COLO829 (cell line): Measurements from ENCODE around the gene ACSM6.
"Not testable (repeated sequence)": the region's sequence is repeated elsewhere in the genome, so short reads cannot be mapped to it uniquely, and the experiment has no call there.

Experiments used
- DNase-seq: peaks from one replicate; pipeline ENCODE4 v3.0.0; 2012; ENCODE audit warnings: low spot score

ACSM6 gene, protein sequence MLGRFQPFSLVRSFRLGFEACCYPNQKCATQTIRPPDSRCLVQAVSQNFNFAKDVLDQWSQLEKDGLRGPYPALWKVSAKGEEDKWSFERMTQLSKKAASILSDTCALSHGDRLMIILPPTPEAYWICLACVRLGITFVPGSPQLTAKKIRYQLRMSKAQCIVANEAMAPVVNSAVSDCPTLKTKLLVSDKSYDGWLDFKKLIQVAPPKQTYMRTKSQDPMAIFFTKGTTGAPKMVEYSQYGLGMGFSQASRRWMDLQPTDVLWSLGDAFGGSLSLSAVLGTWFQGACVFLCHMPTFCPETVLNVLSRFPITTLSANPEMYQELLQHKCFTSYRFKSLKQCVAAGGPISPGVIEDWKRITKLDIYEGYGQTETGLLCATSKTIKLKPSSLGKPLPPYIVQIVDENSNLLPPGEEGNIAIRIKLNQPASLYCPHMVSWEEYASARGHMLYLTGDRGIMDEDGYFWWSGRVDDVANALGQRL

DNA sequence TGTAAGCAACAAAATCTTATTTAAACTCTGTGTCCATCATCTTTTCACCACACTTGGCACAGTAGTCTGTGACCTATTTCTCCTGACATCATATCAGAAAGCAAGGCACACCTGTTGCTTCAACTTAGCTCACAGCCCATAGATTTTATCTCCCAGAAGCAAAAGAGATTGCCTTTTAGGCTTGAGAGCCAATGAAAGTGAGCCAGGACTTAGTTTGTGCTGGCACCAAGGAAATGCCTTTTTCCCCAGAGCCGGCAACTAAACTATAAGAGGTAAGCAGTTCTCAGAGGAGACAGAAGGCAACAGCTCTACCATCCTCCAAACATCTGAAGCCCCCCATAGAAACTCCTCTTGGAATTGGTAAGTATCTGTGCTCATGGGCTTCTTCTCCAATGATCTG, at the start of gene ACSM6:
ACSM6 (plus strand) TSS at position 295 of the 400 bp plus-strand sequence. CDS start 248 bp downstream, outside the sequence.
- DNase-seq = no peak

DNA sequence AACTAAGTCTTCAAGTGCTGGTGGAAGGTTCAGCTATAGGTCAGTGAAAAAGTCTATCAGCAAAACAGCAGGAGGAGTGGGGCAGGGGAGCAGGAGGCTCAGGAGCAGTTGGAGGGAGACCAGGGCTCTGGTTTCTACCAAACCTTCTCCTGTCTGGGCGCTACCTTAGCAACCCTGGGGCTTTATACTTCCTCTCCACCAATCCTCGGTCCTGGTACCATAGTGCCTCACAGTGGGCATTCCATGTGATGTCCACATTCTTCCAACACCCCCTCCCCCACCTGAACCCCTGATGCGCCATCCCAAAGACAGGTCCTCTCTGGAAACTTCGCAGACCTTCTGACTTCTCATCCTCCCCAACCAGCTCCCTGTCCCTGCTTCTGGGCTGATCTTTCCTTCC, 25.3 kb upstream of the ACSM6 start:
- no peak for DNase-seq

DNA sequence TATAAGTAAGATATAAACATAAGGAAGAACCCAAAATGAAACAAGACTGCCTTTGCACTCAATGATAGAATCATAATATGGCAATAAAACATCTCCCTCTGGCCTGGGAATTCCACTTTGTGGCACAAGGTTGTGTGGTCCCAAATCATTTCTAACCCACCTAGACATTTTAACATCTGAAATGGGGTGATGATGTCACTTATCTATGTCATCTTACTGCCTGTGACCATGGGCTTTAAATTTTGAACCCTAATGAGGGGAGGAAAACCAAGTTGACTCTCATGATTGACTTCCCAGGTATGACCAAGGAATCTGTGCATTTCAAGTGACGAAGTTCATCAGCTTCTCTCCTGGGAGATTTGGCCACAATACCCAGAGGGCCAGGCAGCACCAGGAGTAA, 24.5 kb upstream of the ACSM6 start:
- DNase-seq = no peak

DNA sequence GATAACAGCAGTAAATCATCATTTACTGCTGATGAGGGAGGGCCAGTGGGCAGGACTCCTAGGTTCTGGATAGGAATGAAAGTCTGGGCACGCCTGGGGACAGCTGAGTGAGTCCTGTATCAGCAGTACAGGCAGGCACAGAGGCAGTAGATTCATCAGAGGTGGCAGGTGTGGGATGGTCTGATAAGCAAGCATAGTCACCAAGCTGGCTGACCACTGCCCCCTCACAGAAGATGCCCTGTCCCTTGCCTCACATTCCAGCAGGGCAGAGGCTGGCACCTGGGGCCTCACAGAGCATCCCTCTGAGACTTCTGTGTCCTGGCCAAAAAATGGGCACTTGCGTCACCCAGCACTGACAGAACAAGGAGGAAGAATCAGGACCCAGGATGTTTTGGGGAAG, 23.2 kb upstream of the ACSM6 start:
- no peak for DNase-seq

DNA sequence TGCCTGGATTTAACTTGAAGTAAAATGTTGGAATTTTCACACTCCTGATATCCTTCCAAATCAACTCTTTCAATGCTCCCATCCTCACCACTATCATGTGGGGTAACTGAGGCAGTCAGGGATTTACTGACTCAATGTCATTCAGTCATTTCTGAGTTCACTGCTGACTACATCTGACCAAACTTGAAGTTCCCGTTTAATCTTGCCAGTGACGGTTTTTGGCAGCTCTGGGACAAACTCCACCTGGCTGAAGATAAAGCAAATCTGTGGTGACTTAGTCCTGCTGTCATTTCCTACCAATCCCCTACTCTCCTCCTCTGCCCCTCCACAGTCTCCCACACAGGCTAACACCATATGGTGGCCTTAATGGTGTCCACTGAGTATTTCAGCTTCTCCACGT, 22.7 kb upstream of the ACSM6 start:
- DNase-seq = no peak

DNA sequence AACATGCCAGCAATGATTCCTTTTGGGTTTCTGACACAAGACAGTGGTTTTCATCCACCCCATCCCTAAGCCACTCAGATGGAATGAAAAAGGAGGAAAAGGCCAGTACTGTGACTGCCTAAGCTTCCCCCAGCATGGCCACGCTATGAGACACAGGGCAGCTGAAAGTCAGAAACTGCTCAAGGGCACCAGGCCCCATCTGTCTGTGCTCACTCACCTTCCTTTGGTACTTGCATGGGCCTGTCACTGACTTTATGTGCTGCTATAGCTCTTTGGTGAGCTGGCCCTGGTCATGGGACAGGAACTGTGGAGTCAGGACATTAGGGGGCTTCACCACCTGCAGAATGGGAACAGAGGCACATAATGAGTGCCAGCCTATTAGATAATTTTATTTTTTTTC, 21.2 kb upstream of the ACSM6 start:
- no peak for DNase-seq

DNA sequence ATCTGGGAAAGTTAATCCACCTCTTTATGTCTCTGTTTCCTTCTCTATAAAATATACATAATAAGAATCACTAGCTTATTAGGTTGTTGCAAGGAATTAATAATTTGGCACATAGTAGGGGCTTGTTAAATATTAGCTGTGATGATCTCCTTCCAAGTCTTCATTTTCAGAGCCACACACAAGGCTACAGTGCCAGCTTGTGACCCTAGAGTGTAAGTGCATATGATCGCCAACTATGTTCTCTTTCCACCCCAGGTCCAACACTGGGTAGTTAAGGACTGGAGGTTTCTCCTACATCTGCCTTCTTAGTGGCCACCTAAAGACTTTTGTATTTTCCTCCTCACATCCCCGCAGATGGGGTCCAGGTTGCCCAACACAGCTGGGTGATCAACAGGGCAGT, 17.9 kb upstream of the ACSM6 start:
- DNase-seq = no peak

DNA sequence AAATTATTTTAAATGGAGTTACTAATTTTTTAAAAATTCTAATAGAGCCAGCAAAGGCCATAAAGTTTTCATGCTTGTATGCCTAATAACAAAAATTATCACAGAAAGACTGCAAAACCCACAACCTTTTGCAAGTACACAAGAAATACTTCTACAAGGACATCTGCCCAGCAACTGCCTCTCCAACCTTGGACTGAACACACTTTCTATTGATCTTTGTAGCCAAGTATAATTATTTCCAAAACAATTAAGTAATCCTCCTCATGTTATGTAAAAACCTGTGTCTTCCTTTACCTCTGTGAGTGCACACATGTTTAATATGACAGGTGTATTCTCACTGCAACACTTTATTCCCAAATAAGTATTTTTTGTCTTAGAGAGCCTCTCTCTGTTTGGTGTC, 16.6 kb upstream of the ACSM6 start:
- DNase-seq = no peak

DNA sequence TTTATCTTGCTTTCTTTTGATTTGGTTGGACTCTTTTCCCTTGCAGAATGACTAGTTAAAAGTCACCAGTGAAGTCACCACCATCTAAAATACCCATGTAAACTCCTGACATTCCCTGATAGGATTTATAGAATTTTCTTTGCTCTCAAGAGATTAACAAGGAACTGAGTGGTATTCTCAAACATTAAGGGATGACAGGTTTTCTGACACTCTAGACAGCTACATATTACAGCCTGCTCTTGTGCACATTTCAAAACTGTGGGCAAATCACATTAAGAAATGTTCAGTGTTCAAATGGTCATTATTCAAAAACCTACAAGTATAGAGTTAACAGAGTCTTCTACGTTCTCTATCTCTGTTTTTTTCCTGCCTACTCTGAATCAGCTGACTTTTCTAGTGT, 15.8 kb upstream of the ACSM6 start:
- no peak for DNase-seq

DNA sequence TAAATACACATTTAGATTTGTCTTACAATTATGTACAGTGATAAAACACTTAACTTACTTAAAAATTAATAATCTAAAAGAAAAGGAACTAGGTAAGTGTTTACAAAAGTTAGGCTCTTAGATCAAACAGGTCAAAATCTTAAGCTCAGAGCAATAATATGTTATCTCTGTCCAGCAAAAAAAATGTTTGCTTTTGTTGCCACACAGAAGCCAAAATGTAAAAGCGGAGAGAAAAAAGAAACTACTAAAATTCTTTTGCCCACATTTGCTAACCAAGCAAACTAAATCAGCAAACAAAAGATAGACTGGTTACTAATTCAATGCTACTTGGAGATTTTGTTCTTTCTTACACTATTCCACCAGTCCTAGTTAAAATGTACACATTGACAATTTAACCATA, 15.2 kb upstream of the ACSM6 start:
- no peak for DNase-seq

DNA sequence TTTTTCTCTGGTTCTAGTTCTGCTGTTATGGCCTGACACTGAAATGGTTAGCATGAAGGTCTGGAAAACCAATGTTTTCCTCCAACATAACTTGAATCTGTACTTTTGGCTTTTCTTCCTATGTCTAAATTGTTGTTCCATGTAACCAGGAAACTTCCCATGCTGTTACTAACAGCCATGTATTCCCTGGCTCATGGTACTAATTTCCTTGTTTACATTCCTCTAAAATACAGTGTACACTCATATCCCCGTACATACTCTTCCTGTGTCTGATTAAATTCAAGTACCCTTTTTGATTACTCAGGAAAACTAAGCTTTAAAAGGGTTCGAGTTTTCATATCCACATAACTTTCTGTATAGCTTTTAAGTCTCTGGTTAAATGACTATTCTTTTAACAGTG, 12.3 kb upstream of the ACSM6 start:
- DNase-seq = no peak

DNA sequence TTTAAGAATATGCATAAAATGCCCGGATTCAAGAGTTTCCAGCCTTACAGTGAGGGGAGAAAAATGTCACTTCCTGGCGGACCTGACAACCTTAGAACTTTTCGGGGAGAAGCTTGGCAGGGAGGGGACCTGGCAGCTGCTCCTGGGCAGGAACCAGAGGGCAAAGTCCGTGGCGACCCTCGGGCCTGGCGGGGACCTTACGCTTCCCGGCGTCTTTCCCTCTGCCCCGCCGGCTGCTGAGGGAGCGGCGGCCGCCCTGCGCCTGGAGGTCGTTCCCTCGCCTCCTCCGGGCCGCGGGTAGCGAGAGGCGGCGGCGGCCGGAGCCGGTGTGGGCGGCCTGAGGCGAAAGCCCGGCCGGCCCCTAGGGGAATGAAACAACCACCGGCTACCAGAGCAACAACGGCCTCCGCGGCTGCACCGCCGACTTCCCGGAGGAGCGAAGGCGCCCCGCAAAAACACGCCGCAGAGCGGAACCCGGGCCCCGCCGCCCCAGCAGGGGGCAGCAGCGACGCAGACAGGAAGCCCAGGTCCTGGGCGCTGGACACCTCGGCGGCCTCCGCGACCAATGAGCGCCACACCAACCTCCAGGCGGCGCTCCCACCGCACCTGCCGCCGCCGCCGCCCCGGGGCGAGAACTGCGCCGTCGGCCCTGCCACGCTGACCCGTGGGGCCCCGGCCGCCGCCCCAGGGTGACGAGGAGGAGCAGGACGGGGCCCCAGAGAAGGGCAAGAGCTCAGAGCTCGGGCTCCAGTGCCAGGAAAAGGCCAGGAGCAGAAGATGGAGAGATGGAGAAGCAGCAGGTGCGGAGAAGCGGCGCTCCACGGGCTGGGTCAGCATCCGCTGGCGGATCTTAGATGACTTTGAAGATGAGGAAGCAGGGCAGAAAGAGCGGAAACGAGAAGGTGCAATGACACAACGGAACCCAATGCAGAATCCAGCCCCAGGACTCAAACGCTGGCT, 10.5 kb upstream of the ACSM6 start:
- DNase-seq = peak; percentile 65

DNA sequence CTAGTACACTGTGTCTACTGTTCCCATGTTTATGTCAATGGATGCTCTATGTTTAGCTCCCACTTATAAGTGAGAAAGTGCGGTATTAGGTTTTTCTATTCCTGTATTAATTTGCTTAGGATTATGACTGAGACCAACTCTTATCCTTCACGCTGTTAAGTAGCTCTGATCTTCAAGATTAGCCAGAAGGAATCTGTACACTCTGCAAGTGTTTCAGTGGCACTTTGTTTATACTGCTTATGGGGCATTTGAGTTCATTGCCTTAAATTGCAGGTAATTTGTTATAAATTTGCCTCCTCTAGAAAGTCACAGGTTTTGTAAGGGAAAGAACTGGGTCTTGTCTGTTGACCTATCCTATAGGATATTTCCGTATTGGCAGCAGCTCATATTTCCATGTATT, 6.4 kb upstream of the ACSM6 start:
- DNase-seq = no peak

DNA sequence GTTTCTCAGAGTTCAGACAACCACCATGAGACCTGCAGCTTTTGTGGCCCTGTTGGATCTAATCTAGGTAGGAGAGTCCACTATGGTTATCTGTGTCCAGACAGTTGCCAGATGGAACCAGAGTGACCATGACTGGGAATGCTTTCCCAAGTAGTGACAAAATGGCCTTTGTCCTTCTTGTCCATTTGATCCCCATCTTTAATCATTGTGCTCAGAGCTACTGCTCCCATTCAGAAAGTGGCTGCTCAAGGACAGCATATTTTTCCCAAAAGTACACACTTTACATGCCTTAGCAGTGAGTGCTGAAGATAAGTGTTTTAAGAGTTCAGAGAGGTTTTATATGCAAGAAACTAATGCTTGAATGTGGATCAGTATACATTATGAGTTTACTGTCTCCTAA, 5.4 kb upstream of the ACSM6 start:
- DNase-seq = no peak

DNA sequence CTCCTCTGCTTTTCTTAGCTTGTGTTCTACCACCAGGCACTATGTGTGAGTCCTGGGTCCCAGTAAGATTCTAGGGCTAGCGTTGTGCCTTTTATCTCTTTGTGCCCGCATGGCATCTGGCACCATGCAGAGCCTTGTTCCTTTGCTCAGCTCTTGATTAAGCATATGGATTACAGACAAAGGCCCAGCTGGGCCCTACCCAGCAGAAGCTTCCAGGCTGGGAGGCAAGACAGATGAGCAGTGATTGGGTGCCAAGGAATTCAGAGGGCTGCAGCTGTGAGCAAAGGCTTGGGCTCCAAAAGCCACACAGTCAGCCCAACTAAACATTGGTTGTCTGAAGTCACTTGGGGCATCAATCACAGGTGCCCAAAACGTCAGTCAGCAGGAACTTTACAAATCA, 2.0 kb downstream of the ACSM6 start:
- DNase-seq = no peak

DNA sequence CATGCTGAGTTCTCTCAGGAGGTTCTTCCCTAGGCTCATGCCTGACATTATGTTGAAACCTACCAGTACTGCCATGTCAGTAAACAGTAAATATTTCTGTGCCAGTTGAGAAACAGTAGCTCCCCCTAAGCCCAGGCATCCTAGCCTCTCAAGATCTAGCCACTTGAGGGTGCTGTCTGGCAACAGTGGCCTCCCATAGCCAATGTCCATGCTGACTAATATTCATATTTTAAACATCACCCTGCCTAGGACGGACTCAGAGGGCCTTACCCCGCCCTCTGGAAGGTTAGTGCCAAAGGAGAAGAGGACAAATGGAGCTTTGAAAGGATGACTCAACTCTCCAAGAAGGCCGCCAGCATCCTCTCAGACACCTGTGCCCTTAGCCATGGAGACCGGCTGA, 7.7 kb downstream of the ACSM6 start:
- DNase-seq = no peak

DNA sequence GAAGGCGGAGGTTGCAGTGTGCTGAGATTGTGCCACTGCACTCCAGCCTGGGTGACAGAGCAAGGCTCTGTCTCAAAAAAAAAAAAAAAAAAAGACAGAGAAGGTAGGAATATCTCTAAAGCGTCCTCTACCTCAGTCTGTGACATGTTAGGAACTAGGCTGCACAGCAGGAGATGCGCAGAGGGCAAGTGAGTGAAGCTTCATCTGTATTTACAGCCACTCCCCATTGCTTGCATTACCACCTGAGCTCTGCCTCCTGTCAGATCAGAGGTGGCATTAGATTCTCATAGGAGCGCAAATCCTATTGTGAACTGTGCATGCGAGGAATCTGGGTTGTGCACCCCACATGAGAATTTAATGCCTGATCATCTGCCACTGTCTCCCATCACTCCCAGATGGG, 8.8 kb downstream of the ACSM6 start:
- not testable (repeated sequence) for DNase-seq

DNA sequence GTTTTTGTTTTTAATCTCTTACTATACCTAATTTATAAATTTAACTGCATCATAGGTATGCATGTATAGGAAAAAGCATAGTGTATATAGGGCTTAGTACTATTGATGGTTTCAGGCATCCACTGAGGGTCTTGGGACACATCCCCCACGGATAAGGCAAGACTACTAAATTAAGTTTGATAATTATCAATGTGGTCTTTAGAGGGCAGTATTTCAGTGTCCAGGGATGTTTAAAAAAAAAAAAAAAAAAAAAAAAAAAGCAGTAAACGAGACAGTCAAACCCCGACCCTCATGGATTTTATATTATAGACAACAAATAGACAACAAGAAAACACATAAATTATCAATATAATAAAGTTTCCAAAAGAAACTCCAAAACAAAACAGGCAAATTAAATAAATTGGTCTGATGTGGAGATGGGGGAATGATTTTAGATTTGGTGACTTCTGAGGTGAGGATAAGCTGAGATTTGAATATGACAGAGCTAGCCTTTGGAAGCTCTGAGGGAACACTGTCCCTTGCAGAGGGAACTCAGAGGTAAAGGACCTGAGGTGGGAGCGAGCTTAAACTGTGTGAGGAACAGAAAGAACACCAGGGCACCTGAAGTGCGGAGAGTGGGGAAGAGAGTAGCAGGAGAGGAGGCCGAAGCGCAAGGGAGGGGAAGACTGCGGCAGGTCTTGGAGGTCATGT, 14.8 kb downstream of the ACSM6 start:
- DNase-seq = peak; percentile 14

DNA sequence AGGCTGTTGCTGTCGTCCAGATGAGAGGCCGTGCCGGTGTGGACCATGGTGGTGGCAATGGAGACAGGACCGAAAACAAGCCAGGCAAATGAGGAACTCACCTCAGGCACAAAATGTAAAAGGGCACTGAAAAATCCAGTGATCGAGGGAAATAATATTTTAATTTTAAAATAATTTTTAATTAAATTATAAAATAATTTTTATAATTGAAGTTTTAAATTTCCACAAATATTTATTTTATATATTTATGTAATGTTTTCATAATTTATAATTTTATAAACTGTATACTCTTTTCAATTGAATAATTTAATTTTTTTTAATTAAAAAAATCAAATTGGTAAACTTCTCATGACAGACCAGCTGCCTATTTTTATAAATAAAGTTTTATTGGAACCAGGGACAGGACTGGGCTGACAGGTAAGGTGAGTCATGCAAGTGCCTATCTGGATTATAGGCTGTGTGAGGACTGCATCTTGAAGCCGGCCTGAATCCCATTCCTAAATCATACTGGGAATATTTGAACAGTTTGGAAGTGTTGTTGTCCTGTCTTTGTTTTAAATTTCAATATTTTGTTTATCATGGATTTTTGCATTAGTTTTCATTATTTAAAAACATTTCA, 15.6 kb downstream of the ACSM6 start:
- no peak for DNase-seq

DNA sequence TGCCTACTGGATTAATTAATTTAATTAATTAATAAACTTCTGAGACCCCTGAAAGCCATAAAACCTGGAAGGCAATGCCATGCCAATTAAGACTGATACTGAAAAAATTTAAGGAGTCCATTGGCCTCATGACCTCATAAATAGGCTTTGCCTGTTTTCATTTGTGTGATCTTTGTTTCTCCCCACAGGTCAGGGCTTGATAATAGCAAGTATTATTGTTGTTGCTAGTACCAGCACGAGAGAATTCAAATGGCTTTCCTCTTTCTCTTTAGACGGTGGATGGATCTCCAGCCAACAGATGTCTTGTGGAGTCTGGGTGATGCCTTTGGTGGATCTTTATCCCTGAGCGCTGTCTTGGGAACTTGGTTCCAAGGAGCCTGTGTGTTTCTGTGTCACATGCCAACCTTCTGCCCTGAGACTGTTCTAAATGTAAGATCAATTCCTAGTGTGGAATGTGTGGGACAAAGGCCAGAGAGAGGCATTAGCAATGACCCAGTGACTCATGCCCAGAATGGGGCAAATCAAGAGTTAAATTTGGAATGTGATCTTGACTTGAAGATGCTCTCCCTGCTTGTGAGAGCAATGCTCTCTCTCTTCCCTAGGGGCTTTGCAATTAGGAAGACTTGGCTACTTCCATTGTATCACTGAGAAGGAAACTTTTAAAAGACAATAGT, 17.7 kb downstream of the ACSM6 start:
- no peak for DNase-seq

DNA sequence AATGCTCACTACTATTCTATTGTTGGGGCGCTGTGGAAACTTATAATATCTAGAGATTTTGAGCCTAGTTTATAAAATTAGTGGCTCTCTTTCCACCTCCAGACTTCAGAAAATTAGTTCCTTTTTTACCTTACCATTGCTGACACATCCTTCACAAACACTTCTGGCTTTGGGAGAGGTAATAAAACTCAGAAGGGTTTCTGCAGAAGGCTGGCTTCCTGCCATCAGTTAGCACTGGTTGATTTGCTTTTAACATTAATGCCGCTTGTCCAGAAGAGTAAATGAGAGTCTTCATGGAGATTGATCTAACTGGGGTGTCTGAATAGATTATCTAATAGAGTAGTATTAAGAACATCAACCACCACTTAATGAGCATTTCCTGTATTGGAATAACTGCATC, 20.3 kb downstream of the ACSM6 start:
- DNase-seq = no peak
